ENCODE results near the gene LAMB2. TPM values are rescaled to one million over a fixed set of nuclear protein-coding genes. Genes with fewer than 3 reads are reported as not detected.

The LAMB2 gene
- total RNA-seq, 1 experiment from 2014 or later = 118 TPM

DNA sequence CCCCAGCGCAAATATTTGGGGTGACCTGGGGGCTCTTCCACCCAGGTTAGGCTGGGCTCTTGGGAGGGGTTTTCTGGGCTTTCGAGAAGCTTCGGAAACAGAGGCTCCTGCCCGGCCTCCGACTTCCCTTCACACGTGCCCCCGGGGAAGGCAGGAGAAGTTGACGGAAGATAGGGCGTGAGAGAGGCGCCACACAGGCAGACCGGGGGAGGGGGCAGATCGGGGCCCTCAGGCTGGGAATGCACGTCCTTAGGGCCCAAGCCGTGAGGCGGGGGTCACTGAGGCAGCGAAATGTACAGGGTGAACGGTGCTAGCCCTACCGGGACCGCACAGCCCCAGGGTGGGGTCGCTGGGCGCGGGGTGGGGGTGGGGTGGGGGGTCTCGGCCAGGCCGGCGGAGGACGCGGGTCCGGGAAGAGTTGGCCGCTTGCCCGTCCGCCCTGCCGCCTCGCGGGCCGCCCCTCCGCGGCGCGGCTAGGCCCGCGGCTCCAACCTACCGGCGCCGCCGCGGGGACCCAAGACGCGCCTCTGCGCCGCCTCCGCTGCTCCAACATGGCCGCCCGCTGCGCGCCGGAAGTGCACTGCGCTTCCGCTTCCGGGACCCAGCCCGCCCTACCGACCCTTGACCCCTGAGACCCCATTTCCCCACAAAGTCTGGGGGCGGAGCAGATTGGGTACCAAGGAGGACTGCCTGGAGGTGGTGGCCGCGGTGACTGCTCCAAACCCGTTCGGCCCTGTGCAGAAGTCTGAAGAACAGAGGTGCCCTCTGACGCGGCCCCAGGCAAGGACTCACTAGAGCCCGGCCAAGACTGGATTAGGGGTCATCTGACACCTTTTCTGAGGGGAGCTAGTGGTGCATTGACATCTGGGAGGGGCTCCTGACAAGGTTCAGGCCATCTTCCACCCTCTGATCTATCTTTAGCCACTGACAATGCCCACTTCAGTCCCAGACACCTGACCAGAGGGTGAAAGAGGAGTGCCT lies 33.2 kb upstream of the LAMB2 start, which contains the start of gene CCDC71 (continued):
- TF ChIP-seq, protein P1, sequence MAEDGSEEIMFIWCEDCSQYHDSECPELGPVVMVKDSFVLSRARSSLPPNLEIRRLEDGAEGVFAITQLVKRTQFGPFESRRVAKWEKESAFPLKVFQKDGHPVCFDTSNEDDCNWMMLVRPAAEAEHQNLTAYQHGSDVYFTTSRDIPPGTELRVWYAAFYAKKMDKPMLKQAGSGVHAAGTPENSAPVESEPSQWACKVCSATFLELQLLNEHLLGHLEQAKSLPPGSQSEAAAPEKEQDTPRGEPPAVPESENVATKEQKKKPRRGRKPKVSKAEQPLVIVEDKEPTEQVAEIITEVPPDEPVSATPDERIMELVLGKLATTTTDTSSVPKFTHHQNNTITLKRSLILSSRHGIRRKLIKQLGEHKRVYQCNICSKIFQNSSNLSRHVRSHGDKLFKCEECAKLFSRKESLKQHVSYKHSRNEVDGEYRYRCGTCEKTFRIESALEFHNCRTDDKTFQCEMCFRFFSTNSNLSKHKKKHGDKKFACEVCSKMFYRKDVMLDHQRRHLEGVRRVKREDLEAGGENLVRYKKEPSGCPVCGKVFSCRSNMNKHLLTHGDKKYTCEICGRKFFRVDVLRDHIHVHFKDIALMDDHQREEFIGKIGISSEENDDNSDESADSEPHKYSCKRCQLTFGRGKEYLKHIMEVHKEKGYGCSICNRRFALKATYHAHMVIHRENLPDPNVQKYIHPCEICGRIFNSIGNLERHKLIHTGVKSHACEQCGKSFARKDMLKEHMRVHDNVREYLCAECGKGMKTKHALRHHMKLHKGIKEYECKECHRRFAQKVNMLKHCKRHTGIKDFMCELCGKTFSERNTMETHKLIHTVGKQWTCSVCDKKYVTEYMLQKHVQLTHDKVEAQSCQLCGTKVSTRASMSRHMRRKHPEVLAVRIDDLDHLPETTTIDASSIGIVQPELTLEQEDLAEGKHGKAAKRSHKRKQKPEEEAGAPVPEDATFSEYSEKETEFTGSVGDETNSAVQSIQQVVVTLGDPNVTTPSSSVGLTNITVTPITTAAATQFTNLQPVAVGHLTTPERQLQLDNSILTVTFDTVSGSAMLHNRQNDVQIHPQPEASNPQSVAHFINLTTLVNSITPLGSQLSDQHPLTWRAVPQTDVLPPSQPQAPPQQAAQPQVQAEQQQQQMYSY (CRISPR knock-in tag; IDR thresholded peaks at IDR 0.05) = no peak
- TF ChIP-seq, protein P2, sequence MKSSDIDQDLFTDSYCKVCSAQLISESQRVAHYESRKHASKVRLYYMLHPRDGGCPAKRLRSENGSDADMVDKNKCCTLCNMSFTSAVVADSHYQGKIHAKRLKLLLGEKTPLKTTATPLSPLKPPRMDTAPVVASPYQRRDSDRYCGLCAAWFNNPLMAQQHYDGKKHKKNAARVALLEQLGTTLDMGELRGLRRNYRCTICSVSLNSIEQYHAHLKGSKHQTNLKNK (CRISPR knock-in tag; IDR thresholded peaks at IDR 0.05) = no peak
- TF ChIP-seq ZNF317 (CRISPR knock-in tag; IDR thresholded peaks at IDR 0.05; ENCODE audit: borderline replicate concordance, low read depth) (no peak), FOXP1 (CRISPR knock-in tag; IDR thresholded peaks at IDR 0.05; ENCODE audit: borderline replicate concordance) (peak; percentile 70; the same call in 1 of the 2 replicates), EMX1 (CRISPR knock-in tag; IDR thresholded peaks at IDR 0.05) (no peak), TP53 (CRISPR knock-in tag; IDR thresholded peaks at IDR 0.05) (no peak), NFATC4 (CRISPR knock-in tag; IDR thresholded peaks at IDR 0.05) (no peak), IRF2 (CRISPR knock-in tag; IDR thresholded peaks at IDR 0.05; ENCODE audit: borderline replicate concordance, low read depth) (no peak), FOXJ3 (CRISPR knock-in tag; IDR thresholded peaks at IDR 0.05; ENCODE audit: borderline replicate concordance) (no peak), ETV6 (CRISPR knock-in tag; IDR thresholded peaks at IDR 0.05) (peak; percentile 79; the same call in 1 of the 2 replicates), HMGA2 (CRISPR knock-in tag; IDR thresholded peaks at IDR 0.05) (no peak), ZNF671 (CRISPR knock-in tag; IDR thresholded peaks at IDR 0.05) (no peak), FOXK1 (CRISPR knock-in tag; IDR thresholded peaks at IDR 0.05) (peak; percentile 69; the same call in 1 of the 2 replicates), KAT7 (CRISPR knock-in tag; IDR thresholded peaks at IDR 0.05; ENCODE audit: borderline replicate concordance) (no peak), ZNF416 (CRISPR knock-in tag; IDR thresholded peaks at IDR 0.05) (no peak), SP1 (CRISPR knock-in tag; conservative IDR thresholded peaks at IDR 0.05) (peak; percentile 86), ZNF219 (CRISPR knock-in tag; IDR thresholded peaks at IDR 0.05; ENCODE audit: borderline replicate concordance) (0 out of 2 replicates have a peak, but pooled peaks have one; percentile 35), CBFB (CRISPR knock-in tag; IDR thresholded peaks at IDR 0.05; ENCODE audit: low read depth) (no peak)
- TF ChIP-seq, protein P3, sequence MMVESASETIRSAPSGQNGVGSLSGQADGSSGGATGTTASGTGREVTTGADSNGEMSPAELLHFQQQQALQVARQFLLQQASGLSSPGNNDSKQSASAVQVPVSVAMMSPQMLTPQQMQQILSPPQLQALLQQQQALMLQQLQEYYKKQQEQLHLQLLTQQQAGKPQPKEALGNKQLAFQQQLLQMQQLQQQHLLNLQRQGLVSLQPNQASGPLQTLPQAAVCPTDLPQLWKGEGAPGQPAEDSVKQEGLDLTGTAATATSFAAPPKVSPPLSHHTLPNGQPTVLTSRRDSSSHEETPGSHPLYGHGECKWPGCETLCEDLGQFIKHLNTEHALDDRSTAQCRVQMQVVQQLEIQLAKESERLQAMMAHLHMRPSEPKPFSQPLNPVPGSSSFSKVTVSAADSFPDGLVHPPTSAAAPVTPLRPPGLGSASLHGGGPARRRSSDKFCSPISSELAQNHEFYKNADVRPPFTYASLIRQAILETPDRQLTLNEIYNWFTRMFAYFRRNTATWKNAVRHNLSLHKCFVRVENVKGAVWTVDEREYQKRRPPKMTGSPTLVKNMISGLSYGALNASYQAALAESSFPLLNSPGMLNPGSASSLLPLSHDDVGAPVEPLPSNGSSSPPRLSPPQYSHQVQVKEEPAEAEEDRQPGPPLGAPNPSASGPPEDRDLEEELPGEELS (CRISPR knock-in tag; IDR thresholded peaks at IDR 0.05) = peak; percentile 67; the same call in 1 of the 2 replicates
- TF ChIP-seq, protein P4, sequence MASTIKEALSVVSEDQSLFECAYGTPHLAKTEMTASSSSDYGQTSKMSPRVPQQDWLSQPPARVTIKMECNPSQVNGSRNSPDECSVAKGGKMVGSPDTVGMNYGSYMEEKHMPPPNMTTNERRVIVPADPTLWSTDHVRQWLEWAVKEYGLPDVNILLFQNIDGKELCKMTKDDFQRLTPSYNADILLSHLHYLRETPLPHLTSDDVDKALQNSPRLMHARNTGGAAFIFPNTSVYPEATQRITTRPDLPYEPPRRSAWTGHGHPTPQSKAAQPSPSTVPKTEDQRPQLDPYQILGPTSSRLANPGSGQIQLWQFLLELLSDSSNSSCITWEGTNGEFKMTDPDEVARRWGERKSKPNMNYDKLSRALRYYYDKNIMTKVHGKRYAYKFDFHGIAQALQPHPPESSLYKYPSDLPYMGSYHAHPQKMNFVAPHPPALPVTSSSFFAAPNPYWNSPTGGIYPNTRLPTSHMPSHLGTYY (CRISPR knock-in tag; IDR thresholded peaks at IDR 0.05) = no peak
- TF ChIP-seq, protein P5, sequence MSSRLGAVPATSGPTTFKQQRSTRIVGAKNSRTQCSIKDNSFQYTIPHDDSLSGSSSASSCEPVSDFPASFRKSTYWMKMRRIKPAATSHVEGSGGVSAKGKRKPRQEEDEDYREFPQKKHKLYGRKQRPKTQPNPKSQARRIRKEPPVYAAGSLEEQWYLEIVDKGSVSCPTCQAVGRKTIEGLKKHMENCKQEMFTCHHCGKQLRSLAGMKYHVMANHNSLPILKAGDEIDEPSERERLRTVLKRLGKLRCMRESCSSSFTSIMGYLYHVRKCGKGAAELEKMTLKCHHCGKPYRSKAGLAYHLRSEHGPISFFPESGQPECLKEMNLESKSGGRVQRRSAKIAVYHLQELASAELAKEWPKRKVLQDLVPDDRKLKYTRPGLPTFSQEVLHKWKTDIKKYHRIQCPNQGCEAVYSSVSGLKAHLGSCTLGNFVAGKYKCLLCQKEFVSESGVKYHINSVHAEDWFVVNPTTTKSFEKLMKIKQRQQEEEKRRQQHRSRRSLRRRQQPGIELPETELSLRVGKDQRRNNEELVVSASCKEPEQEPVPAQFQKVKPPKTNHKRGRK (CRISPR knock-in tag; IDR thresholded peaks at IDR 0.05; ENCODE audit: borderline replicate concordance) = no peak
